Activated CD4-positive, alpha-beta T cell treated with anti-CD3 and anti-CD28 coated beads, Interleukin-2, Interleukin-6, amounts not matched to agents 100 ng/mL and 50 ng/mL, durations not matched to agents 16 hours and 8 hours (primary cell): Measurements from ENCODE around the gene MACROD2.

ENCODE experiments used
- DNase-seq: peaks from one replicate; pipeline ENCODE4 v3.0.0-alpha.2; 2020

The MACROD2 gene

GRCh38 chr20:15031546-15032351, 1036.4 kb downstream of the MACROD2 start:
- no peak for DNase-seq

- no peak for DNase-seq
Measured at GRCh38 chr20:15032352-15032622, 1037.0 kb downstream of the MACROD2 start.

GRCh38 chr20:15033269-15033668, 1038.0 kb downstream of the MACROD2 start:
- DNase-seq, result no peak

GRCh38 chr20:15033891-15034290, 1038.6 kb downstream of the MACROD2 start:
- no peak for DNase-seq

GRCh38 chr20:15036948-15037347, 1041.6 kb downstream of the MACROD2 start:
- no peak for DNase-seq

GRCh38 chr20:15039088-15039752, 1043.9 kb downstream of the MACROD2 start:
- no peak for DNase-seq

- DNase-seq, result no peak
Measured at GRCh38 chr20:15042723-15043122, 1047.4 kb downstream of the MACROD2 start.

- no peak for DNase-seq
Measured at GRCh38 chr20:15045246-15045645, 1049.9 kb downstream of the MACROD2 start.

- DNase-seq, result no peak
Measured at GRCh38 chr20:15047042-15047441, 1051.7 kb downstream of the MACROD2 start.

- DNase-seq, result no peak
Measured at GRCh38 chr20:15047601-15048000, 1052.3 kb downstream of the MACROD2 start.

GRCh38 chr20:15056246-15056645, 1060.9 kb downstream of the MACROD2 start:
- no peak for DNase-seq

DNA sequence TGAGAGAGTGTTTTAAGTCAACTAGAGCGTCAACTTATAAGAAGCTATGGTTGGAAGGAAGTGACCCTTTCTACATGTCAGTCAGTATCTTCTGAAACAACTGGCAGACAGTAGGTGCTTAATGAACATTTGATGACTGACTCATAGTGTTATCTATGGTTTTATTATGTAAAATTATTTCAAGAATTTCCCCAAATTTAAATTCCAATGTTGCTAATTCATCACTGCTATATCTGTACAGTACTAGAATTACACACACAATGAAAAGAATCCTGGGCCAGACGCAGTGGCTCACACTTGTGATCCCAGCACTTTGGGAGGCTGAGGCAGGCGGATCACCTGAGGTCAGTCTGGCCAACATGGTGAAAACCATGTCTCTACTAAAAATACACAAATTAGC, 1063.5 kb downstream of the MACROD2 start:
- DNase-seq, result no peak

GRCh38 chr20:15059438-15059837, 1064.1 kb downstream of the MACROD2 start:
- DNase-seq, result no peak

- no peak for DNase-seq
Measured at GRCh38 chr20:15060265-15061060, 1065.1 kb downstream of the MACROD2 start.

GRCh38 chr20:15061061-15061430, 1065.7 kb downstream of the MACROD2 start:
- DNase-seq, result no peak

DNA sequence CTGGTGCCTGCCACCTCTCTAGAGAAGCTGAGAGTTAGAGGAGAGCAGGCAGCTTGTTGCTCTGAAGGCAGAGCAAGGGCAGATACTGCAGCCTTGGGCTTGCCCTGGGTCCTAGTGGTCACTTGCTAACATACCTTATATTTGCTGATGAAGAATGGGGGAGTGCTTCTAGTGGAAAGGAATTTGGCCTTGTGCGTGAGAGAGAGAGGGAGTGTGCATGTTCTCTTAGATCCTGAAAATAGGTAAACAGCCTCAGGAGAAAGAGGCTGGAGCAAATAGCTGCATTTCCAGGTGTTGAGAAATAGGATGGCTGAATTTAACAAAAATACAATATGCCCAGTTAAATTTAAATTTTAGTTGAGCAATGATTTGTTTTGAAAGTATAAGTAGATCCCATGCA, 1066.6 kb downstream of the MACROD2 start:
- no peak for DNase-seq

GRCh38 chr20:15063081-15063480, 1067.8 kb downstream of the MACROD2 start:
- DNase-seq, result no peak

DNA sequence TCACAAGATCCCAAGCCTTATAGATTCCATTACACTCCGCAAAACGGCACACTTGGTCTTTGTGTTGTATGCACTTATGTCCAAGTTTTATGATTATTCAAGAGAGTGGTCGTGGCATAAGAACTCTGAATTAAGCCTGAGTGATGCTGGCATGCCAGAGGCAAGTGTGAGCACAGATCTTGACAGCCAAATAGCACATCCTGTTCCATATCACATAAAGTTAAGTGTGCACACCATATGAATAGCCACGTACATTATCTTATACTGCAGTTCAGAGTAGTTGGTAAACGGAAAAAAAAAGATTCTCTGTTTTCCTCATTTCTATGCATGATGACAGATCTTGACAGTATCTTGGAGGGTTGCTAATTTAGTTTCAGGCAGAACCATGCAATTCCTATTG, 1069.4 kb downstream of the MACROD2 start:
- DNase-seq, result no peak

DNA sequence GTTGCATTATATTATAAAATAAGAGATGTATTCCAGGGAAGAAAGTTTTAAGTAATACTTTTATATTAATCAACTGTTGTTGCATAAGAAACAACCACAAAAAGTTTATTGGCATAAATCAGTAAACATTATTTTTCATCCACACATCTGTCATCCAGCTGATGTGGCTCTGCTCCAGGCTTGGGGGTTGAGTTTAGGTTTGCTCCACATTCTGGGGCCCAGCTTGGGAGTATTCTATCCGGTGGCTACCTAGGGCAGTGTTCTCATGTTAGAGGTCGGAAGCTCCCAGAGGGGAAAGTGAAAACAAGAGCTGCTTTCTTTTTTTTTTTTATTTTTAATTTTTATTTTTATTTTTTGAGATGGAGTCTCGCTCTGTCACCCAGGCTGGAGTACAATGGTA, 1070.5 kb downstream of the MACROD2 start:
- DNase-seq, result no peak

DNA sequence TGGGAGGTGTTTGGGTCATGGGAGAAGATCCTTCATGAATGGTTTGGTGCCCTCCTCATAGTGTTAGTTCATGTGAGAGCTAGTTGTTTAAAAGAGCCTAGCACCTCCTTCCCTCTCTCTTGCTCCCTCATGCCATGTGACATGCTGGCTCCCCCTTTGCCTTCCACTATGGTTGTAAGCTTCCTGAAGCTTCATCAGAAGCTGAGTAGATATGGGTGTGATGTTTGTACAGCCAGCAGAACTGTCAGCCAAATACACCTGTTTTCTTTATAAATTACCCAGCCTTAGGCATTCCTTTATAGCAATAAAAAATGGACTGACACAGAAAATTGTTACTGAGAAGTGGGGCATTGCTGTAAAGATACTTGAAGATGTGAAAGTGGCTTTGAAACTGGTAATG, 1073.2 kb downstream of the MACROD2 start:
- DNase-seq, result no peak

DNA sequence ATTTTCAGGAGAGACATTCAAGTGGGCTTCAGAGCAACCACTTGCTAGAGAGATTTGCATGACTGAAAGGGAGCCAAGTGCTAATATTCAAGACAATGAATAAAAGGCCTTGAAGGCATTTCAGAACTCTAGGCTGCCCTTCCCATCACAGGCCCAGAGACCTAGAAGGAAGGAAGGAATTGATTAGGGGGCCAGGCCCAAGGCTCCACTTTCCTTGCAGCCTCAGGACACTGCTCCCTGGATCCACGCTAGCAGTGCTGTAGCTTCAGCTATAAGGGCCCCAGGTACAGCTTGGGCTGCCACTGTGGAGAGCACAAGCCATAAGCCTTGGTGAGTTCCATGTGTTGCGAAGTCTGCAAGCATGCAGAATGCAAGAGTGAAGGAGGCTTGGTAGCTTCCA, 1074.0 kb downstream of the MACROD2 start:
- no peak for DNase-seq

DNA sequence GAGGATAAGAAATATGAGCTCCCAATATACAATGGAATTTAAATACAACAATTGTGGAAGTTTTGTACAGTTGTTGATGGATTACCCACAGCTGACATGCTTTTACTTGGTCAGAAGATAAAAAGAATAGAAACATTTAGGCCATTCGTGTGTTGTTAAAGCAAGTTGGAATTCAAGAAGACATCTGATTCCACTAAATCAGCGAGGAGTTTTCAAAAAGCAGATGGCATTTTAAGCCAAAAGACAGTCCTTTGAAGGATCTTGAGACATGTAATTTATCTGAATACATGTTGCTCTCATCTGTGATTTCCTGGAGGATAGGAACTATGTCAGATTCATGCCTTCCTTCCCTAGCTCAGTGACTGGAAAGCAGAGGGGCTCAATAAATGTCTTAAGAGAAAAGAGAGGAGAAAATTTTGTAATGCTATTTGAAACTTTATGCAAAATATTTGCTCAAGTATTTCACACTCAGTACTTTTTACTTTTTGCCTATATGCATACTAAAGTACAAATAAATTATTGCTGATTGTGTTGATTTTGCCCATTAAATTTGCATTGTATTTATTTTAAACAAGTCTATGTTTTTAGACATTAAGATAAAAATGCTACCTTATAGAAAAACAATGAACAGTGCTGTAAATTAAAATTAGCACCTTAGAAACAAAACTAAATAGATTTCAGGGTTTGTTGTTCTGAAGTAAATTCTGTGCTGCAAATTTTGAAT, 1075.9 kb downstream of the MACROD2 start:
- DNase-seq, result no peak

- no peak for DNase-seq
Measured at GRCh38 chr20:15072316-15072715, 1077.0 kb downstream of the MACROD2 start.
